Keratinocyte (primary cell): ENCODE results near the gene EID3.

Source experiments
- CTCF ChIP-seq, 3 experiments: IDR thresholded peaks in 1 of 3; conservative IDR thresholded peaks in 1 of 3; optimal IDR thresholded peaks in 1 of 3; 2 replicates in 2 of 3; 3 replicates in 1 of 3; pipeline versions ENCODE3 to v1.5.1; 2011; ENCODE audit warnings: low read length in 3 of 3, mild to moderate bottlenecking in 3 of 3, moderate library complexity in 2 of 3, control low read depth in 1 of 3, inconsistent platforms in 1 of 3; ENCODE audit not compliant: insufficient read depth in 2 of 3; ENCODE audit errors: extremely low read depth in 1 of 3
- EZH2 ChIP-seq: IDR thresholded peaks from one replicate; pipeline ENCODE4 v1.6.1; 2012; ENCODE audit warnings: inconsistent platforms, mild to moderate bottlenecking, low read length, moderate library complexity

GRCh38 chr12:104333692-104334255 lies 30.2 kb downstream of the EID3 start:
- TF ChIP-seq CTCF (optimal IDR thresholded peaks at IDR 0.05 in 1 of 3, IDR thresholded peaks at IDR 0.05 in 1 of 3, conservative IDR thresholded peaks at IDR 0.05 in 1 of 3; ENCODE audit: extremely low read depth in 1 of 3, insufficient read depth in 2 of 3, low read length in 3 of 3) (no peak), EZH2 (no peak)
